OCI-LY1 (cell line): ENCODE data around the gene PKMYT1.

Source experiments
- EZH2 ChIP-seq: fragments of 200-600 bp; sonication (generic), shearing (Covaris generic); IDR thresholded peaks from 2 replicates; pipeline ENCODE4 v1.8.0; 2017; ENCODE audit warnings: borderline replicate concordance, mixed run types, mild to moderate bottlenecking, antibody characterized with exemption, low read length, moderate library complexity, mixed read lengths
- TF ChIP-seq, protein P1 (sequence below): fragments of 200-600 bp; sonication (generic), shearing (Covaris generic); IDR thresholded peaks from 2 replicates; pipeline ENCODE4 v1.5.1; 2017; ENCODE audit warnings: mild to moderate bottlenecking, antibody characterized with exemption, low read length, moderate library complexity, mixed read lengths

DNA sequence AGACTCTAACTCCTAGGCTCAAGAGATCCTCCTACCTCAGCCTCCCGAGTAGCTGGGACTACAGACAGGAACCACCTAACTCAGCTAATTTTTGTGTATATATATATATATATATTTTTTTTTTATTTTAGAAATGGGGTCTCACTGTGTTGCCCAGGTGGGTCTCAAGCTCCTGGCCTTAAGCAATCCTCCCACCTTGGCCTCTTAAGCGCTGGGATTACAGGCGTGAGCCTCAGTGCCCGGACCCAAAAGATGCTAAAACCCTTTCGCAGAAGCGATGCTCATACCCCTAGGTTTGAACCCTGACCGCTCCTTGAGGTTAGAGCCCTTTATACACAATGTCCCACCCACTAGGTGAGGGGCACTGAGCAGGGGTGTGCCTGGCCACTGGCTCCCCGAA, 30.3 kb upstream of the PKMYT1 start:
- TF ChIP-seq, protein P1, sequence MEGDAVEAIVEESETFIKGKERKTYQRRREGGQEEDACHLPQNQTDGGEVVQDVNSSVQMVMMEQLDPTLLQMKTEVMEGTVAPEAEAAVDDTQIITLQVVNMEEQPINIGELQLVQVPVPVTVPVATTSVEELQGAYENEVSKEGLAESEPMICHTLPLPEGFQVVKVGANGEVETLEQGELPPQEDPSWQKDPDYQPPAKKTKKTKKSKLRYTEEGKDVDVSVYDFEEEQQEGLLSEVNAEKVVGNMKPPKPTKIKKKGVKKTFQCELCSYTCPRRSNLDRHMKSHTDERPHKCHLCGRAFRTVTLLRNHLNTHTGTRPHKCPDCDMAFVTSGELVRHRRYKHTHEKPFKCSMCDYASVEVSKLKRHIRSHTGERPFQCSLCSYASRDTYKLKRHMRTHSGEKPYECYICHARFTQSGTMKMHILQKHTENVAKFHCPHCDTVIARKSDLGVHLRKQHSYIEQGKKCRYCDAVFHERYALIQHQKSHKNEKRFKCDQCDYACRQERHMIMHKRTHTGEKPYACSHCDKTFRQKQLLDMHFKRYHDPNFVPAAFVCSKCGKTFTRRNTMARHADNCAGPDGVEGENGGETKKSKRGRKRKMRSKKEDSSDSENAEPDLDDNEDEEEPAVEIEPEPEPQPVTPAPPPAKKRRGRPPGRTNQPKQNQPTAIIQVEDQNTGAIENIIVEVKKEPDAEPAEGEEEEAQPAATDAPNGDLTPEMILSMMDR: no peak
- TF ChIP-seq EZH2: no peak
